Measurements from ENCODE around the gene POLDIP2. TPM values are rescaled to one million over a fixed set of nuclear protein-coding genes. Genes with fewer than 3 reads are reported as not detected.

Gene POLDIP2
- total RNA-seq, 4 donors from 2014 or later: 217 to 281 (median 237) TPM

GRCh38 chr17:28317099-28317965 lies 40.0 kb downstream of the POLDIP2 start:
- in situ Hi-C loops (cut with MboI; ENCODE audit: low sequenced_read_pairs in 4 of 4) (no loop called here), intact Hi-C loops (cut with DNase I; ENCODE audit: low total_unique reads) (no loop called here)
- ATAC-seq (no peak), DNase-seq (no peak)
- no peaks in the 10 kb centered on the region for H3K36me3 ChIP-seq
- no peak overlapping the region for H3K27ac ChIP-seq
- no peaks in the 10 kb centered on the region for H3K9me3 ChIP-seq
- H3K4me3 ChIP-seq: no peak overlapping the region
- no peaks in the 10 kb centered on the region for H3K27me3 ChIP-seq
- peaks cover 16 to 19% of the 10 kb centered on the region in 2 donors for H3K4me1 ChIP-seq
- TF ChIP-seq CTCF (IDR thresholded peaks at IDR 0.05 in 4 of 5, conservative IDR thresholded peaks at IDR 0.05 in 1 of 5) (no peak), POLR2A (IDR thresholded peaks at IDR 0.05) (no peak)

- peaks cover 16 to 19% of the 10 kb centered on the region in 2 donors for H3K4me1 ChIP-seq
- ATAC-seq: no peak
- in situ Hi-C loops (cut with MboI; ENCODE audit: low sequenced_read_pairs in 4 of 4) (no loop called here), intact Hi-C loops (cut with DNase I; ENCODE audit: low total_unique reads) (no loop called here)
- no peak overlapping the region for H3K4me3 ChIP-seq
- H3K27me3 ChIP-seq: no peaks in the 10 kb centered on the region
- no peak for DNase-seq
- no peaks in the 10 kb centered on the region for H3K9me3 ChIP-seq
- TF ChIP-seq POLR2A (IDR thresholded peaks at IDR 0.05) (no peak), CTCF (IDR thresholded peaks at IDR 0.05 in 4 of 5, conservative IDR thresholded peaks at IDR 0.05 in 1 of 5) (no peak)
- H3K36me3 ChIP-seq: no peaks in the 10 kb centered on the region
- no peak overlapping the region for H3K27ac ChIP-seq
These were observed 41.3 kb downstream of the POLDIP2 start for GRCh38 chr17:28315846-28316705.

GRCh38 chr17:28313841-28314240 lies 43.5 kb downstream of the POLDIP2 start:
- Histone ChIP-seq H3K27ac (no peak overlapping the region), H3K4me1 (peaks cover 6 to 8% of the 10 kb centered on the region in 2 donors), H3K36me3 (no peaks in the 10 kb centered on the region), H3K27me3 (no peaks in the 10 kb centered on the region), H3K9me3 (no peaks in the 10 kb centered on the region), H3K4me3 (no peak overlapping the region)
- DNase-seq (no peak), ATAC-seq (no peak)
- TF ChIP-seq CTCF (IDR thresholded peaks at IDR 0.05 in 4 of 5, conservative IDR thresholded peaks at IDR 0.05 in 1 of 5) (no peak), POLR2A (IDR thresholded peaks at IDR 0.05) (no peak)
- intact Hi-C loops (cut with DNase I; ENCODE audit: low total_unique reads): no loop called here
- in situ Hi-C loops (cut with MboI; ENCODE audit: low sequenced_read_pairs in 4 of 4): no loop called here

- intact Hi-C loops (cut with DNase I; ENCODE audit: low total_unique reads) (no loop called here), in situ Hi-C loops (cut with MboI; ENCODE audit: low sequenced_read_pairs in 4 of 4) (no loop called here)
- ATAC-seq: no peak
These were observed 50.3 kb downstream of the POLDIP2 start for GRCh38 chr17:28306954-28307401.

More at GRCh38 chr17:28306954-28307401, 50.3 kb downstream of the POLDIP2 start:
- no peaks in the 10 kb centered on the region for H3K36me3 ChIP-seq
- no peak for TF ChIP-seq CTCF (IDR thresholded peaks at IDR 0.05 in 4 of 5, conservative IDR thresholded peaks at IDR 0.05 in 1 of 5)
- TF ChIP-seq POLR2A (IDR thresholded peaks at IDR 0.05): no peak
- H3K9me3 ChIP-seq: no peaks in the 10 kb centered on the region
- H3K4me1 ChIP-seq: no peaks in the 10 kb centered on the region
- H3K4me3 ChIP-seq: no peak overlapping the region
- no peak for DNase-seq
- H3K27ac ChIP-seq: no peak overlapping the region
- peaks cover 12 to 22% (median 15%) of the 10 kb centered on the region in 3 donors for H3K27me3 ChIP-seq
